Small intestine (tissue), 7 donors: ENCODE data around the gene CDH2. TPM values are rescaled to one million over a fixed set of nuclear protein-coding genes. Genes with fewer than 3 reads are reported as not detected.

Source experiments
- DNase-seq, 2 donors: peaks; one replicate each; pipeline versions ENCODE4 v3.0.0 to v3.0.0-alpha.2; 2013
- FAIRE-seq: peaks from 2 replicates; lab custom pipeline; 2012; peaks lifted over from hg19 to GRCh38; lab: Jason Lieb, UNC
- H3K27ac ChIP-seq, 3 donors: one replicate each; pipeline ENCODE4 v1.5.1; 2013; ENCODE audit warnings: low read length in 2 of 3, mild to moderate bottlenecking in 2 of 3, control low read depth in 1 of 3, inconsistent platforms in 1 of 3, low read depth in 1 of 3, moderate library complexity in 1 of 3
- H3K27me3 ChIP-seq, 3 donors: one replicate each; pipeline ENCODE4 v1.6.1; 2013; ENCODE audit warnings: low read length in 3 of 3, inconsistent platforms in 1 of 3; ENCODE audit not compliant: control insufficient read depth in 3 of 3, insufficient read depth in 3 of 3
- H3K36me3 ChIP-seq, 3 donors: one replicate each; pipeline ENCODE4 v1.6.1; 2013; ENCODE audit warnings: low read length in 3 of 3, inconsistent platforms in 1 of 3, low read depth in 1 of 3, mild to moderate bottlenecking in 1 of 3, moderate library complexity in 1 of 3; ENCODE audit not compliant: control insufficient read depth in 3 of 3, insufficient read depth in 2 of 3
- H3K4me1 ChIP-seq, 3 donors: one replicate each; pipeline ENCODE4 v1.6.1; 2013; ENCODE audit warnings: low read length in 2 of 3, inconsistent platforms in 1 of 3, low read depth in 1 of 3, mild to moderate bottlenecking in 1 of 3, moderate library complexity in 1 of 3; ENCODE audit not compliant: control insufficient read depth in 3 of 3, insufficient read depth in 2 of 3
- H3K4me3 ChIP-seq, 3 donors: one replicate each; pipeline ENCODE4 v1.5.1; 2013; ENCODE audit warnings: low read length in 3 of 3, control low read depth in 1 of 3, inconsistent platforms in 1 of 3, low read depth in 1 of 3, mild to moderate bottlenecking in 1 of 3, moderate library complexity in 1 of 3
- H3K9me3 ChIP-seq, 2 donors: one replicate each; pipeline ENCODE4 v1.6.1; 2013; ENCODE audit warnings: low read depth in 1 of 2, low read length in 1 of 2; ENCODE audit not compliant: control insufficient read depth in 2 of 2, insufficient read depth in 1 of 2
- WGBS, 3 donors: extraction: QIAGEN DNeasy Blood & Tissue Kit; methylation state at CpG; one replicate each; pipeline ENCODE4 v1.1.7; 2013; 5-methylcytosine and 5-hydroxymethylcytosine counted together
- polyA plus RNA-seq, 4 donors: library from polyadenylated mRNA; stranded (reverse) in 3 of 4; unstranded in 1 of 4; fragments of 200-250 nt in 3 of 4; fragments of 120-200 nt in 1 of 4; gene quantifications; one replicate each; pipeline versions ENCODE4 v1.2.1 to v1.2.3, GENCODE V29; 2013
- donor health status: healthy with polysubstance abuse.
- donor health status: control.
- donor health status: control.
- donor health status: Bipolar disorder and iron deficiency.
- donor health status: healthy.

The CDH2 gene
- polyA plus RNA-seq, 4 donors, result 1.1 to 8.9 (median 1.5) TPM; not detected in 1

DNA sequence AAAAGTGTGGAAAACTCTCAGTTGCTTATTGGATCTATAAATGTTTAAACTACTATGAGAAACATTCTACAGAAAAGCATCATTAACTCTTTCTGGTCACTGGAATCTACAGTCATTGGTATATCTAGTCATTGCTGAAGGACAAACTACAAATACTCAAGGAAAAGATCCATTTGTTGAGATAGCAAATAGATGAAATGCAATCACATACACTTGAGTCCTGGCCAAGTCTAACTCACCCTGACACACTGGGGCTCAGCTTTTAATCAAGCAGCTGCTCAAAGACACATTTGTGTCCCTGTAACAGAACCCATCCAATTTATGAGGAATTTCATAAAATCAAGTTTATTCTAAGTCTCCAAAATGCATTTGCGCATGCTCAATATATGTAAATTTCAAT is 68.7 kb downstream of the CDH2 start:
- 93 to 95% (median 95%) methylated on average over 1 of the region's 1 CpG for WGBS, 3 donors
- no peaks in the 10 kb centered on the region for H3K36me3 ChIP-seq
- H3K9me3 ChIP-seq, result no peaks in the 10 kb centered on the region
- no peaks in the 10 kb centered on the region for H3K27me3 ChIP-seq
- H3K4me3 ChIP-seq, result no peak overlapping the region
- H3K4me1 ChIP-seq, result peaks cover 0 to 12% (median 0%) of the 10 kb centered on the region in 3 donors
- H3K27ac ChIP-seq, result no peak overlapping the region
- no peak for FAIRE-seq
- no peak for DNase-seq

GRCh38 chr18:28099237-28099636 is 77.7 kb downstream of the CDH2 start:
- Histone ChIP-seq H3K36me3 (no peaks in the 10 kb centered on the region), H3K4me1 (no peaks in the 10 kb centered on the region), H3K27ac (no peak overlapping the region), H3K4me3 (no peak overlapping the region), H3K9me3 (peaks cover 0 to 3% of the 10 kb centered on the region in 2 donors), H3K27me3 (no peaks in the 10 kb centered on the region)
- DNase-seq (no peak), FAIRE-seq (no peak)

DNA sequence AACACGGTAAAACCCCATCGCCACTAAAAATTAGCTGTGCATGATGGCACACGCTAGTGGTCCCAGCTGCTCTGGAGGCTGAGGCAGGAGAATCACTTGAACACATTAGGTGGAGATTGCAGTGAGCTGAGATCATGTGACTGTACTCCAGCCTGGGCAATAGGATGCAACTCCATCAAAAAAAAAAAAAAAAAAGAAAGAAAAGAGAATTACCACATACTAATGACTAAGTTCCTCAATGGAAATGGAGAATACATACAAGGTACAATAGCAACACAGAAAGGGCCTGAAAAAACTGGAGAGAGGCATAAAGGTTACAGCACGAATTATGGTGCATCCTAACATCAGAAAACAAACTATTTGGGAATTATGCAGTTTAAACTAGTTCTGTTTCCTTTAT is 81.3 kb downstream of the CDH2 start:
- Histone ChIP-seq H3K4me3 (no peak overlapping the region), H3K27me3 (no peaks in the 10 kb centered on the region), H3K27ac (no peak overlapping the region), H3K4me1 (peaks cover 0 to 9% (median 0%) of the 10 kb centered on the region in 3 donors), H3K36me3 (no peaks in the 10 kb centered on the region), H3K9me3 (peaks cover 0 to 3% of the 10 kb centered on the region in 2 donors)
- DNase-seq (no peak), FAIRE-seq (no peak)
- 76 to 89% (median 88%) methylated on average over 4 of the region's 4 CpGs for WGBS, 3 donors

DNA sequence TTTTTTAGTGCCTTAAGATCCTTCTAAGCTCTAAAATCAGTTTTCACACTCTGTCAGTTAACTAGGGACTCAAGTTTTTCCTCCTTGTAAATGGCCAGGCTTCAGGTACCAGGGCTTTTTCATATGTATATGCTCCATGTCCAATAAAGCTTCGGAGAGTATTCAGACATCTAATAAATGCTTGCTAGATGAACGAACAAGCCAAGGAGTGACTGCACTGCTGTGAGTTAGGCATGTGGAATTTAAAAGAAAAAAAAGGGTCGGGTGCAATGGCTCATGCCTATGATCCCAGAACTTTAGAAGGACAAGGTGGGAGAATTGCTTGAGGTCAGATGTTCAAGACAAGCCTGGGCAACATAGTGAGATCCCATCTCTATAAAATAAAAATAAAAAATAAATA is 81.9 kb downstream of the CDH2 start:
- FAIRE-seq (no peak), DNase-seq (no peak)
- Histone ChIP-seq H3K4me1 (peaks cover 0 to 14% (median 0%) of the 10 kb centered on the region in 3 donors), H3K4me3 (no peak overlapping the region), H3K27me3 (no peaks in the 10 kb centered on the region), H3K27ac (no peak overlapping the region), H3K36me3 (no peaks in the 10 kb centered on the region), H3K9me3 (peaks cover 0 to 3% of the 10 kb centered on the region in 2 donors)
- 78 to 86% (median 84%) methylated on average over 3 of the region's 3 CpGs for WGBS, 3 donors

DNA sequence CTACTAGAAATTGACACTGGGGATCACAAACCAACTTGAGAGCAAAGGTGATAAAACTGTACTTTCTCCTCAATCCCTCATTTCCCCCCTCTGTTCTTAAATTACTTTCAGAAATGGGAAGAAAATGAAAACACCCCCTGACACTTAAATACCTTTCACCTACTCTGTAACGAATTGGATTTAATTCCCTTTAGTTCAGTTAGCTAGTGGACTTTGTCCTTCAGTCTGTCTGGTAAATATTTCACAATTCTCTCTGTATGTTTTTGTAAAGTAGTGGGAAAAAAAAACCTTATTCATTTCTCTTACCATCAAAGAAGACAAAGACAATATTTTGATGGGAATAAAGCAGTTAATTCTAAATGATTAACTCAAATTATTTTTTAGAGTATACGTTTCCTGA is 85.7 kb downstream of the CDH2 start:
- Histone ChIP-seq H3K27ac (no peak overlapping the region), H3K36me3 (no peaks in the 10 kb centered on the region), H3K4me3 (no peak overlapping the region), H3K9me3 (no peaks in the 10 kb centered on the region), H3K4me1 (peaks cover 0 to 14% (median 0%) of the 10 kb centered on the region in 3 donors), H3K27me3 (no peaks in the 10 kb centered on the region)
- WGBS, 3 donors, result 15 to 43% (median 28%) methylated on average over 2 of the region's 2 CpGs
- DNase-seq (peak; percentile 8 to 69), FAIRE-seq (no peak)

- H3K4me3 ChIP-seq, result no peak overlapping the region
- H3K27me3 ChIP-seq, result peaks cover 0 to 6% (median 0%) of the 10 kb centered on the region in 3 donors
- H3K27ac ChIP-seq, result no peak overlapping the region
- H3K4me1 ChIP-seq, result peaks cover 0 to 14% (median 0%) of the 10 kb centered on the region in 3 donors
- no peaks in the 10 kb centered on the region for H3K9me3 ChIP-seq
- no peaks in the 10 kb centered on the region for H3K36me3 ChIP-seq
- 85 to 87% (median 85%) methylated on average over 3 of the region's 3 CpGs for WGBS, 3 donors
- no peak for DNase-seq
- FAIRE-seq, result no peak
Observed at GRCh38 chr18:28088477-28088876, 88.5 kb downstream of the CDH2 start.

- no peak for DNase-seq
- peaks cover 0 to 14% (median 0%) of the 10 kb centered on the region in 3 donors for H3K4me1 ChIP-seq
- H3K27ac ChIP-seq, result no peak overlapping the region
- peaks cover 0 to 7% (median 0%) of the 10 kb centered on the region in 3 donors for H3K27me3 ChIP-seq
- no peak overlapping the region for H3K4me3 ChIP-seq
- H3K36me3 ChIP-seq, result no peaks in the 10 kb centered on the region
- no peaks in the 10 kb centered on the region for H3K9me3 ChIP-seq
- no peak for FAIRE-seq
- WGBS, 3 donors, result 33 to 56% (median 47%) methylated on average over 9 of the region's 9 CpGs
Observed at GRCh38 chr18:28086670-28087552, 90.0 kb downstream of the CDH2 start.

DNA sequence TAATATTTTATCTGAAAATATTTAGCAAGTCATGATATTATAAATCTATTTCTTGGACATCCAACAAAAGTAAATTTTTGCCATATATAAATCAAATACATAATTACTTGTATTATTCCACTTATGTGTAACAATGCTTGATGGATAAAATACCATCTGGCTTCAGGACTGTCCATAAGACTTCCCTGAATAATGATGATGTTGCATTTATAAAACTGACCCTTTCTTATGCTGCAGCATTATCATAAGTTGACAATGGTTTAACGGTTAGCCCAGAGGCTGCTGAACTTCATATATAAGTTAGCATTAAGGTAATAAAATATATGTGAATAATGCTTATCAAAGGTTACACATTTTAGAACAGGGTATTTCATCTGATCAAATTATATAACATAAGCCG is 95.4 kb downstream of the CDH2 start:
- Histone ChIP-seq H3K27me3 (peaks cover 0 to 7% (median 0%) of the 10 kb centered on the region in 3 donors), H3K36me3 (no peaks in the 10 kb centered on the region), H3K9me3 (no peaks in the 10 kb centered on the region), H3K4me1 (peaks cover 0 to 7% (median 0%) of the 10 kb centered on the region in 3 donors), H3K27ac (no peak overlapping the region), H3K4me3 (no peak overlapping the region)
- DNase-seq, result no peak
- WGBS, 3 donors, result 65 to 89% (median 70%) methylated on average over 2 of the region's 2 CpGs
- FAIRE-seq, result no peak
